ENCODE measurements around the gene EPSTI1.
"Not testable (repeated sequence)": the region's sequence is repeated elsewhere in the genome, so short reads cannot be mapped to it uniquely, and the experiment has no call there.

EPSTI1 gene

GRCh38 chr13:42865768-42866102 lies 126.3 kb downstream of the EPSTI1 start:
- no peaks in the 10 kb centered on the region for H3K9me3 Mint-ChIP-seq
- H3K27me3 Mint-ChIP-seq, result peaks cover 23 to 35% of the 10 kb centered on the region in 2 donors
- H3K4me3 Mint-ChIP-seq, result no peak overlapping the region
- DNase-seq, result no peak
- H3K4me1 Mint-ChIP-seq (ENCODE audit: low read depth in 2 of 2), result peaks cover 0 to 2% of the 10 kb centered on the region in 2 donors
- ATAC-seq (replicated peaks), result no peak
- no peak overlapping the region for H3K27ac Mint-ChIP-seq
- no peaks in the 10 kb centered on the region for H3K36me3 Mint-ChIP-seq (ENCODE audit: insufficient read depth)

- H3K36me3 Mint-ChIP-seq (ENCODE audit: insufficient read depth), result no peaks in the 10 kb centered on the region
- H3K27me3 Mint-ChIP-seq, result peaks cover 17 to 29% of the 10 kb centered on the region in 2 donors
- no peak overlapping the region for H3K4me3 Mint-ChIP-seq
- H3K27ac Mint-ChIP-seq, result no peak overlapping the region
- ATAC-seq (replicated peaks), result no peak
- H3K9me3 Mint-ChIP-seq, result no peaks in the 10 kb centered on the region
- DNase-seq, result no peak
- peaks cover 0 to 2% of the 10 kb centered on the region in 2 donors for H3K4me1 Mint-ChIP-seq (ENCODE audit: low read depth in 2 of 2)
Observed at GRCh38 chr13:42864952-42865767, 126.9 kb downstream of the EPSTI1 start.

GRCh38 chr13:42862370-42862769 lies 129.7 kb downstream of the EPSTI1 start:
- H3K4me1 Mint-ChIP-seq (ENCODE audit: low read depth in 2 of 2); ATAC-seq (replicated peaks); H3K9me3 Mint-ChIP-seq; H3K4me3 Mint-ChIP-seq; DNase-seq; H3K36me3 Mint-ChIP-seq (ENCODE audit: insufficient read depth); H3K27ac Mint-ChIP-seq: not testable (repeated sequence)
- H3K27me3 Mint-ChIP-seq, result peaks cover 14 to 24% of the 10 kb centered on the region in 2 donors

GRCh38 chr13:42860485-42860884 lies 131.6 kb downstream of the EPSTI1 start:
- DNase-seq (no peak), ATAC-seq (replicated peaks) (no peak)
- Mint-ChIP-seq H3K27me3 (peaks cover 14 to 24% of the 10 kb centered on the region in 2 donors), H3K36me3 (ENCODE audit: insufficient read depth) (no peaks in the 10 kb centered on the region), H3K4me3 (no peak overlapping the region), H3K27ac (no peak overlapping the region), H3K9me3 (no peaks in the 10 kb centered on the region), H3K4me1 (ENCODE audit: low read depth in 2 of 2) (peaks cover 0 to 2% of the 10 kb centered on the region in 2 donors)

DNA sequence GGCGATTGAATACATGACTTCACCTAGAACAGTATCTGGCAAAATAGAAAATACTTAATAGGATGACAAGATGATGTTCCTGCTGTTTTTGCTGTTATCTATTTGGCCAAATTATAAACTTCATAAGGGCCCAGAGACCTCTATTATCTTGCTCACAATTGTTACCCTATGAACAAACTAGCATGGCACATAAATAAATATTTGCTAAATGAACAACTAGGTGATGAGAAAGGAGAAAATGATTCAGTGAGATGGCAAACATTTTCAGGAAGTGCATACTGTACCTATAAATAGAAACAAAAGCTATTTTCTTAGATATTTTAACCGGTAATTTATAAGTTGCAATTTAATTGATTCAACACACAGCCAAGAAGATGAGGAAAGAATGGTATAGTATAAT lies 132.3 kb downstream of the EPSTI1 start:
- Mint-ChIP-seq H3K36me3 (ENCODE audit: insufficient read depth) (no peaks in the 10 kb centered on the region), H3K27ac (no peak overlapping the region), H3K4me1 (ENCODE audit: low read depth in 2 of 2) (no peaks in the 10 kb centered on the region), H3K9me3 (no peaks in the 10 kb centered on the region), H3K27me3 (peaks cover 14 to 24% of the 10 kb centered on the region in 2 donors), H3K4me3 (no peak overlapping the region)
- DNase-seq (no peak), ATAC-seq (replicated peaks) (no peak)

- Mint-ChIP-seq H3K4me1 (ENCODE audit: low read depth in 2 of 2) (no peaks in the 10 kb centered on the region), H3K27ac (no peak overlapping the region), H3K9me3 (no peaks in the 10 kb centered on the region), H3K27me3 (peaks cover 9 to 15% of the 10 kb centered on the region in 2 donors), H3K4me3 (no peak overlapping the region), H3K36me3 (ENCODE audit: insufficient read depth) (no peaks in the 10 kb centered on the region)
- DNase-seq (no peak), ATAC-seq (replicated peaks) (no peak)
Observed at GRCh38 chr13:42855410-42855809, 136.6 kb downstream of the EPSTI1 start.

- H3K27me3 Mint-ChIP-seq, result peaks cover 17 to 22% of the 10 kb centered on the region in 2 donors
- no peaks in the 10 kb centered on the region for H3K4me1 Mint-ChIP-seq (ENCODE audit: low read depth in 2 of 2)
- H3K27ac Mint-ChIP-seq, result no peak overlapping the region
- no peaks in the 10 kb centered on the region for H3K9me3 Mint-ChIP-seq
- DNase-seq (no peak), ATAC-seq (replicated peaks) (no peak)
- H3K4me3 Mint-ChIP-seq, result no peak overlapping the region
- H3K36me3 Mint-ChIP-seq (ENCODE audit: insufficient read depth), result peaks cover 4% of the 10 kb centered on the region
Observed at GRCh38 chr13:42852136-42852535, 139.9 kb downstream of the EPSTI1 start.

- ATAC-seq (replicated peaks), result no peak
- H3K4me3 Mint-ChIP-seq, result no peak overlapping the region
- no peak for DNase-seq
- H3K27ac Mint-ChIP-seq, result no peak overlapping the region
- peaks cover 26 to 28% of the 10 kb centered on the region in 2 donors for H3K27me3 Mint-ChIP-seq
- no peaks in the 10 kb centered on the region for H3K9me3 Mint-ChIP-seq
- H3K4me1 Mint-ChIP-seq (ENCODE audit: low read depth in 2 of 2), result no peaks in the 10 kb centered on the region
- H3K36me3 Mint-ChIP-seq (ENCODE audit: insufficient read depth), result peaks cover 4% of the 10 kb centered on the region
Observed at GRCh38 chr13:42849200-42849599, 142.8 kb downstream of the EPSTI1 start.

DNA sequence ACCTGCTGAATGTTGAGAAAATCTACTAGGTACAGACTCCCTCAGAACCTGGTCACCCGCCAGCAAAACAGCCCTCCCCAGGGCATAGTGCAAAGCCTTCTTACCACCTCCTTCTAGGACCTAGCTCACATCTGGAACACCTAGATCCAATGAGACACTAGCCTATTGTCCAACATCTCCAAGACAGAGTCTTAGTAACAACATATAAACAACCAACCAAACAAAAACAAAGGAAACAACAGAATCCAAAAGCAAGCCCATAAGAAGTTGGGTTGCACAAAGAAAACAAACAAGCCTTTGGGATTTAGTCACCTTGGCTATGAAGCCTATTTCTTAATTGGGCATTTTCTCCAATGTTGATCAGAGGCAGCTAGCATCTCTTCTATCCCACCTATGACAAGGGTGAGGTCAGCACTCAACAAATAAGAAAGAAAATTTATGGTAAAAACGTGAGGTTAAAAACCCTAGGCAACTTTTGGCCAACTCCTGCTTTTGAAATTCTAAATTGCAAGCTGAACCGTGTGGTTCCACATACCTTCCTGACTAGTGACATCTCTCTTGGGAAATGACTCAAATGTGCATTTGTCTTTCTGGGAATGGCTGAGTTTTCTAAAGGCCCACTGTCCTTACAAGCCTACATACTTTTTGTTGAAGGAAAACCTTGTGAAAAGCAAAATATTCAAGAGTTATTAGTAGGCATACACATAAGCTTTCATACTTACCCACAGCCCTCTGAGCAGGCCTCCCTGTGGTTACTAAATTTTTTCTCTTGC lies 144.0 kb downstream of the EPSTI1 start:
- DNase-seq, result no peak
- Mint-ChIP-seq H3K27me3 (peaks cover 24 to 28% of the 10 kb centered on the region in 2 donors), H3K4me3 (no peak overlapping the region), H3K36me3 (ENCODE audit: insufficient read depth) (peaks cover 4% of the 10 kb centered on the region), H3K4me1 (ENCODE audit: low read depth in 2 of 2) (no peaks in the 10 kb centered on the region), H3K27ac (no peak overlapping the region), H3K9me3 (no peaks in the 10 kb centered on the region)
- no peak for ATAC-seq (replicated peaks)

DNA sequence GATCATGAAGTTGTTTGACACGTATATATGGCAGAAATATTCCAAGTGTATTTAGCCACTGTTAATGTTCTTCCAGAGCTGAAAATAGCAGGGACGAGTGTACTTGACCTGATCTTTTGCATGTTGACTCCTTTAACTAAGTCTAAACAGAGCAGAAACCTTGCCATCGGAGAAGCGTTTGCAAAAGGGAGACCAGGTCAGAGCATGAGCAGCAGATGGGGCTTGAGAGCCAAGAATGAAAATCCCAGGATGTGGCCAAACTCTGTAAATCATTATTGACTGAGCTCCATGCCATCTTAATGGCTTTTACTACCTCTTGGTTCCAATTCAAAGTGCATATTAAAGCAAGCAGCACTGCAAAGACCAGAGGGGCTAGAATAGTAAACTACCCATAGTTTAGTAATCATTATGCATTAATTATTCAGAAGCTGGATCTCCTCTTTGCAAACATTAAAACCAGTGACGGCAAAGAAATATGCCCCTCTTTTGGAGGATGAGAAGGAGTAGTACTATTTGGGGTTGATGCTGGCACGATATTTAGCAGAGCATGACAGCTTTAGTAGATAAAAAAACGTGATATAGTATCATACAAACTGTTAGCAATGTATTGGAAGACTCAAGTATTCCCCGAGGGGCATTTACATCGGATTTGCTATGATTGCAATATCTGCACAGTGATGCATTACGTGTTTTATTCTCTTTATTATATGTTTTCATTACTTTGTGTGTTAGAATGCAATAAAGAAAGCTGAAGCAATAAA lies 154.9 kb downstream of the EPSTI1 start:
- Mint-ChIP-seq H3K27me3 (peaks cover 7 to 24% of the 10 kb centered on the region in 2 donors), H3K4me1 (ENCODE audit: low read depth in 2 of 2) (no peaks in the 10 kb centered on the region), H3K36me3 (ENCODE audit: insufficient read depth) (no peaks in the 10 kb centered on the region), H3K9me3 (no peaks in the 10 kb centered on the region), H3K4me3 (no peak overlapping the region), H3K27ac (no peak overlapping the region)
- DNase-seq (no peak), ATAC-seq (replicated peaks) (no peak)

All from effector memory CD8-positive, alpha-beta T cell (primary cell).